HG02970 (cell line): ENCODE measurements around the gene N4BP2.

Experiments used
- ATAC-seq: cut with Tn5 transposase; IDR thresholded peaks from one replicate; pipeline ENCODE4 v1.9.1; 2021; ENCODE audit warnings: mild to moderate bottlenecking, moderate library complexity, moderate number of reproducible peaks; ENCODE audit not compliant: unreplicated experiment, low FRiP score

Gene N4BP2

DNA sequence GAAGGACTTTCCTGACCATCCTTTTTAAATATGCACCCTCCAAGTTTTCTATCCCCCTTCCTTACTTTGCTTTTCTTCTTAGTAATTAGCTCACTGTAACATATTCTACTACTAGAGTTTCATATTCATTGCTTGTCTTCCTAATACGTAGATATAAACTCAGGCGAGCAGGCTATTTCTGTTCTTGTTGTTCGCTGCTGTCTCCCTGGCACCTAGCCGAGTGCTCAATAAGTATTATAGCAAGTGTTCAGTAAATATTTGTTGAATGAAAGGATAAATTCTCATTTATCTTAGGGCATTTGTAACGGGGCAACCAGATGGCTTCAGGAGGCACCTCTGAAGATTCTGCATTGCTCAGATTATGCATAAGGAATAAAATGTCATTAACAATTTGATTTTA, 133.4 kb downstream of the N4BP2 start:
- ATAC-seq = no peak

DNA sequence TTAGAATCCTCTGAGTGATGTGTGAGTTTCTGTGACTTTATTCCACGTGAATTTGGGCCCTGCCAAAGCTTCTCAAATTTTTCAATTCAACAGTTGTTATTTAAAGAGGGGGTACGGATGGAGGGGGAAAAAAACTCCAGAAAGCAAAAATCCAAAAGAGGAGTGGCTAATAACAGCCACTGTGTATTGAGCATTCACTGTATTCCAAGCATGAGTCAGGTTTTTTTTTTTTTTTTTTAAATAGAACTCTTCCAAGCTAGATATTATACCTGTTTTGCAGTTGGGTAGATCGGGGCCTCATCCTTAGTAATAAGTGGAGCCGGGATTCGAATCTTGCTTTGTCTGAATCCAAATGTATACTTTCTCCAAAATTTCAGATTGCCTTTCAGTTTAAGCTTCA, 133.8 kb downstream of the N4BP2 start:
- ATAC-seq = no peak

DNA sequence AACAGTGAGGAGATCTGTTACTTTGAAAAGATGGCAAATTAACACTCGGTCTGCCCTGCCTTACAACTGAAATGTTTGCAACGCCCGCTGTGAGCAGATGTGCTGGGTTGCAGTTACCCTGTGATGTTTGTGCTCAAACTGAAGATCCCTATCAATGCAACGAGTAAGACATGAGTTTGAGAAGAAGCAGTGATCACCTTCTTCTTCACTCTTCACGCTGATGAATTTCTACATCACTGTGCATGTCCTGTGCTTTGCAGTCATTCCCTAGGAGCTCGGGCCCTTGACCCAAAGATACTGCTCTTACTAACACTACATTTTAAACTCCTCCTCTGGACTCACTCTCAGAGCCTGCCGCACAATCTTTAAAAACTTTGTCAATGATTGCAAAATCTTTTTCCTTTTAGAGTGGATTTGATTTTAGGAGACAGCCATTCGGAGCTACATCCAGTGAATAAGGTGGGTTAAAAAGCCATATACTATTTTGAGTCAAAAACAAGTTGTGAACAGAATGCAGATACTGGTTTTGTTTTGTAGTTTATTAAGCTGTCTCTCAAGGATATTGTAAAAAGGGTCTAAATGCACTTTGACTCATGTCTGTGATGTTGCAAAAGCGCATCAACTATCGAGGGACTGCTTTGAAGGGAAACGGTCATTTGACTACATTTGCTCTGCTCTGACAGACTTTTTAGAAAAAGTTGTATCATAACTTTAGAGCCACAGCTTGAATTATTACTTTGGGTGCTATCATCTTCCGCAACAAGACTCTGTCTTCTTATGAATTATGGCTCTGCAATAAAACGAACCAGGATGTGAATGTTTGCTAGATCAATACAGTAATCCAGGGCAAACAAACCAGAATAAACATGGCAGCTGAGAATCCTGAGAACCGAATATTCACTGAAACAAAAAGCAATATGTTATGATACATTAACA, 134.5 kb downstream of the N4BP2 start:
- no peak for ATAC-seq

DNA sequence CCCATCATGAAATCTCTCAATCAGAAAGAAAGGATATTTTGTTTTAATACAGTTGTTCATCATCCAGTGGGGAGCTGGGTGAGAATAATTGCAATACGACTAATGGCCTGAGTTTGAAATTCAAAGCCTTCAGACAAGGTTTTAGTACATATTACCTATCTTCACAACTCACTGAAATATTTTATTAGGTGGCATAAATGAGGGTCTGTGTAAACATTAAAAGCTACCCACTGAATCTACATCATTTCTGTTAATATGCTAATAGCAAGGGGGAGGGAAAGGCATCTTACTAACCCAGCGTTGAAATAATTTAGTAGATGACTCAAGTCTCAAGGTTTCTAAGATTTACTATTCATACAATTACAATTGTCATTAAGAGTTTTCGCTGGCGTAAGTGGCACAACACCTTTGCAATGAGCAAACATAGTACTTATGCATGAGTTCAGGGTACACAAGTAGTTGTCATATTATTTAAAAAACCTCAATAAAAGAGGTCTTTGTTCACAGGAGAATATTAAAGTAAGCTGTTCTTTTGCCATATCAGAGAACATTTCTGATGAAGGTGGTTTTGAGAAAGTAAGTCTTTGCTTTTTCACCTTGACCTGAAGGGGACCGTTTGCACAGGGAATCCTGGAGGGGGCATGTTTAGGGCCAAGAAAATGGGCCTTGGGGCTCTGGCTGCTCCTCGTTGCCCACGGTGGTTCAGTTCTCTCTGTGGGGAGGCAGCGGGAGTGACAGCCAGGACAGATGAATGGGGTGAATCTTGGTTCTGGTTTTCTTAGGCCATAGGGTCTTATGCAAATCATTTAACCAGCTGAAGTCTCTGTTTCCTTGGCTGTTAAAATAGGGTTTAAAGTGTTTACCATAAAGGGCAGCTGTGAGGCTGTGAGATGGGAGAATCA, 135.7 kb downstream of the N4BP2 start:
- ATAC-seq = no peak

DNA sequence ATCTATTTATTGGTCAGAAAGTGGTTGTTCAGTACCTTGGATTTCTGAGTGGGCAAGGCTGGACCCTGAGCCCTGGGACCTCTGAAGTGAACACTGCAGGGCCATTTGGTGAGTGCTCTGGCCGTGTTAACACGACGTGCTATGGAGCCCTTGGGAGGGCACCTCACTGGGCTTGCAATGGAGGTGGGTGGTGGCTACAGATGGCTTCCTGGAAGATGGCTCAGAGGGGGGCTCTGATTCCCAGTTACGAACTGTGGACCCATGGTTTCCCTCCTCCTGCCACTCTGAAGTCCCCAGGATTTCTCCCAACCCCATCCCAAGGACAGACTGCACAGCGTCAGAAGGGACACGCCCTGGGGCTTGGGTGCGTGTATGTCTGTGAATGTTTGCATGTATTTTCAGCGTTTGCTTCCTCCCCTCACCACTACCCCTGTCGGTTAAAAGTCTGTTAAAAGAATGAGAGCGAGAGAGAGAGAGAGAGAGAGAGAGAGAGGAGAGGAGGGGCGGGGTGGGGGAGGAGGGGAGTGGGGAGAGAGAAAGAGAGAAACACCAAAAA, 136.4 kb downstream of the N4BP2 start:
- no peak for ATAC-seq

DNA sequence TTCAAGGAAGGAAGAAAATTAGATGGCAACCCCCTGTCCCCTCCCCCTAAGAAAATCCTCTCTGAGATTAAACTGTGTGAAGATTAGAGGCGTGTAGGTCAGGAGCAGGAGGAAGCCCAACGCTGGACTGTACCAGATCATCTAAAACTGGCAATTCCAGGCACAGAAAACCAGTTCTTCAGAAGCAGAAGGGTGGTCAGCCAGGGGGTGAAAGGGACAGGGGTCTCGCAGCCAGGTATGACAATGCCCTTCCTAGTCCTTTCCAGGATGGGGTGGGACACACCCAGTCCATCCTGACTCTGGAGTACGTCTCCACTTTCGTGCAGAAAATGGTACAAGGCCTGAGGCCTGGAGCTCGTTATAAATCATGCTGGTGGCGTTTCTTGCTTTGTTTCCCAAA, 136.9 kb downstream of the N4BP2 start:
- no peak for ATAC-seq

DNA sequence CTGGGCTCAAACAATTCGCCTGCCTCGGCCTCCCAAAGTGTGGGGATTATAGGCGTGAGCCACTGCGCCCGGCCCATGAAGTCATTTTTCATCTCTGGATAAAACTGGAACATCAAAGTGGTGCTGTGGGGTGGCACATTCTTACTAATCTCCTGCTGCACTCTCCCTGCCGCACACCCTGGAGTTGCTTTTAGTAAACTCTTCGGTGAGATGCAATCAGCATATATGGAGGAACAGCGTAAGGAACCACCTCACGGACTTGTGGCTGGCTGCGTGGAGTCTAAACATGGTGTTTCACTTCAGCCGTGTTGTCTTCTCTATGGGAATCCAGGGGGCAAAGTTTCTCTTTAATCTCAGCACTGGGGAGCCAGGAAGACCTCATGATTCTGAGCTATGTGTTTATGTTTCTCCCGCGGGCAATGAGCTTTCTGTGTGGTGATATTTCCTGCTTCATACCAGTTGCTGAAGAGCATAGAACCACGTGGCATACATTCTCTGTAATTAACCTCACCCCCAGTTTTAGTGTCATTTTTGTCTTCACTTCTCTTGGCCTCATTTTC, 138.0 kb downstream of the N4BP2 start:
- ATAC-seq = no peak

DNA sequence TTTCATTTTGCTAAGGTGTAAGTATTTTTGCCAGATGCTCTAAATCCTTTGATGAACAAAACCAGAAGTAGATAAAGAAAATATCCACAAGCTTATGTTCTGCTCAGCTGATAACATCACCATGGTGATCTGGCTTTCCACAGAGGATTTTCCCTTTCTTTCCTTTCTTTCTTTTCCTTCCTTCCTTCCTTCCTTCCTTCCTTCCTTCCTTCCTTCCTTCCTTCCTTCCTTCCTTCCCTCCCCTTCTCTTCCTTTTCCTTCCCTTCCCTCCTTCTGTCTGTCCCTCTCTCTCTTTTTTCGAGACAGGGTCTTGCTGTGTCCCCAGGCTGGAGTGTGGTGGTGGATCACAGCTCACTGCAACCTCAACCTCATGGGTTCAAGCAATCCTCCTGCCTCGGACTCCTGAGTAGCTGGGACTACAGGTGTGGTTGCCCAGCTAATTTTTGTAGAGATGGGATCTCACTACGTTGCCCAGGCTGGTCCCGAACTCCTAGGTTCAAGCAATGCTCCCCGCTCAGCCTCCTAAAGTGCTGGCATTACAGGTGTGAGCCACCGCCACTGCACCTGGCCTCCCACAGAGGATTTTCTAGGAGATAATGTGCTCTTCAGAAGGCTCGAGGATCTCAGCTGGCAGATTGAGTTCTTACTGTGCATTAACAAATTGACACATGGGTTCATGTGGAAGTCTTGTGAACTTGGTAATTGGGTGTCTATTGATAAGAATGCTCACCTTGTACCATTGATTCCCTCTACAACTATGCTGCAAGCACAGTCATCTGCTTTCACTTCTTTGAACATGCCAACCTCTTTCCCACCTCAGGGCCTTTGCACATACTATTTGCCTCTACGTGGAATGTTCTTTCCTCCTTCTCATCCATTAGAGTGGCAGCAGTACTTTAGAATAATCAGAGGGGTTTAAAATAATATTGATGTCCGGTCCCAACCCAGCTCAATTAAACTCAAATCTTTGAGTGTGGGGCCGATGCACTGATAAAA, 138.8 kb downstream of the N4BP2 start:
- ATAC-seq = no peak

DNA sequence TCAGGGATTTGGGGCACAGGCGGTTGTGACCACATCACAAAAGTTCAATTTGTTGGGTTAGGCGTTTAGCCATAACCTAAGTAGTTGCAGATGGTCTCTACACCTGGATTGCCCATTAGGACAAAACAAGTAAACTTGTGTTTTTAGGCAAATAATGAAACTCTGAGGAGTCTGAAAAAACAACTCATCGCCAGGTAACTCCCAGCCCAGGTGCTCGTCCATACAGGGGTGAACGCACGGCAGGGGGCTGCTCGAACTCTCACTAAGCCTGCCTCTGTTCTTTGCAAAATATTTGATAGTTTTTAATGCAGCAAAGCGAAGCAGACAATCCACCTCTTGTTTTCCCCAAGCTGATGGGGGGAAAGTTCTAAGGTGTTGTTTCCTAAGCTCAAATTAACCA, 139.6 kb downstream of the N4BP2 start:
- ATAC-seq = no peak

DNA sequence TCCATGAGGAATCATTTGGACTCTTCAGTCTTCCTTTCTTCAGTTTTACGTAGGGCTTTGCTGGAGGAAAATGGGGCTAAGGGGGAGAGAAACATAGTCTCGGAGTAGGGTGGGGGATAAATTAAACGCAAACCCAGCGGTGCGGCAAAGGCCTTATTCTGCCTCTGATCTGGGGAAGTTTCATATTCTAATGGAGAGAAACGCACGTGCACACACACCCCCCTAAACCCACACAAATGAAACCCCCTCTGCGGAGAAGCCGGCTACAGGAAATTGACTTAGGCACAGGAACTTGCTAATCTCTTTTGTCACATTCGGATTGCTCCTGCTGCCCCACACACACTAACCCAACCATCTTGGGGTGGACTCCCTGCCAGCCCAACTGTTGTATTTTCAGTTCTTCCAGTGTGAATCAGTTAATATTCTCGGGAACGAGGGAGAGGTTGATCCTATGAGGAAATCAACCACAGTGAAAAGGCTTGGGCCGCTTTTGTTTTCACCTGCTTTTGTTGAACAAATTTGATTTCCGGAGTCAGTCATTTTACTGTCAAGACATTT, 140.2 kb downstream of the N4BP2 start, which contains the start of gene RHOH:
Gene RHOH (plus strand): TSS at position 308 of the 558 bp plus-strand sequence. CDS start 46,356 bp downstream, outside the sequence.
- ATAC-seq = no peak

DNA sequence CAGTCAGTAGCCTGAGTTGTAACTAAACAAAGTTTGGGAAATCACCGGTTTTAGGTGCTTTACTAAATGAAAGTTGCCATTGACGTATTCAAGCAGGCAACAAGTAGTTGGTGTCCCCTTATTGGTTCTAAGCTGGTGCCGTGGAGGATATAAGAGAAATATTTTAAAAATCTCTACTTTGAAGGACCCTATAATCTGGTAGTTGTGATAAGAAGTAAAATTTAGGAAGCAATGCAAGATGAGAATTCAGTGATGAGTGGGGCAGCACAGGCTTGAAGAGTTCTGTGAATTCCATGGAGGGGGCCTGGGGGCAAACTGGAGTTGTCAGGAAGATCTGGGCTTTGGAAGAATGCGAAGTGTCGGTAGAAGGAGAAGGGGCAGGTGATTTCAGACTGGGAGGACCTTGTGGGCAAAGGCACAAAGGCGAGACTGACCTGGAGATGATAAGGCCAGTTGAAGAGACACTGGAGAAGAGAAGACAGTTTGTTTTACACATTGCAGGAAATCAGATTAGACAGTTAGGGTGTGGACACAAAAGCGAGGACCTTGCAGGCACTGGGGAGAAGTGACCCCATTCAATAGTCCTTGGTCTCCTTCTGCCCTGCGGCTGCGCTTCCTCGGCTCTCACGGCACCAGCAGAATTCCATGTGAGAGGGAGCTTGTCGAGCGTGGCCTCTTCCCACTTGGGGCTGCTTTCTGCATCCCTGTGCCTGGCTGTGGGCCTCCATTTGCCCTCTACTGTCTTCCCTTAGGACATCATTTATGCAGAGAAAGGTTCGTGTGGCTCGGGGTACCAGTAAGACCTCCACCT, 141.4 kb downstream of the N4BP2 start:
- ATAC-seq = no peak

DNA sequence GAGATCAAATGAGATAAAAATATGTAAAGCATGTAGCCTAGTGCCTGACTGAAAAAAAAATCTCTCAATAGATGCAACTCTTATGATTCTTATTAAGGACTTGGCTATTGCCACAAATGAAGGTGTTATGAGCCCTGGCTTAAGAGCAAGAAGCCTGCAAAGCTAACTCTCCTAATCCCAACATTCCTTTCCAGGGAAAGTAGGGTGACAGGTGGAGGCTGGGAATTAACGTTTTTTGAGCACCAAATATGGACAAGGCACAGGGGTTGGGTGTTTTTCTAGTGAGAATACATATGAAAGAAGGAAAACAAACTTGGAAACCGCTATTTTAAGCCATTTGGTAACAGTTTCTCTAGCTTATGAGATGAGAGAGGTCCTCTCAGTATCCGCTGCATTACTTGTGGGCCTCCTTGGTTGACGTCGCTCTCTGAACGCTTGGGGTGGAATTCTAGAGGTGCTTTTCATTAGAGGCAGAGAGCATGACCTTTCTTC, 142.6 kb downstream of the N4BP2 start:
- ATAC-seq = no peak

DNA sequence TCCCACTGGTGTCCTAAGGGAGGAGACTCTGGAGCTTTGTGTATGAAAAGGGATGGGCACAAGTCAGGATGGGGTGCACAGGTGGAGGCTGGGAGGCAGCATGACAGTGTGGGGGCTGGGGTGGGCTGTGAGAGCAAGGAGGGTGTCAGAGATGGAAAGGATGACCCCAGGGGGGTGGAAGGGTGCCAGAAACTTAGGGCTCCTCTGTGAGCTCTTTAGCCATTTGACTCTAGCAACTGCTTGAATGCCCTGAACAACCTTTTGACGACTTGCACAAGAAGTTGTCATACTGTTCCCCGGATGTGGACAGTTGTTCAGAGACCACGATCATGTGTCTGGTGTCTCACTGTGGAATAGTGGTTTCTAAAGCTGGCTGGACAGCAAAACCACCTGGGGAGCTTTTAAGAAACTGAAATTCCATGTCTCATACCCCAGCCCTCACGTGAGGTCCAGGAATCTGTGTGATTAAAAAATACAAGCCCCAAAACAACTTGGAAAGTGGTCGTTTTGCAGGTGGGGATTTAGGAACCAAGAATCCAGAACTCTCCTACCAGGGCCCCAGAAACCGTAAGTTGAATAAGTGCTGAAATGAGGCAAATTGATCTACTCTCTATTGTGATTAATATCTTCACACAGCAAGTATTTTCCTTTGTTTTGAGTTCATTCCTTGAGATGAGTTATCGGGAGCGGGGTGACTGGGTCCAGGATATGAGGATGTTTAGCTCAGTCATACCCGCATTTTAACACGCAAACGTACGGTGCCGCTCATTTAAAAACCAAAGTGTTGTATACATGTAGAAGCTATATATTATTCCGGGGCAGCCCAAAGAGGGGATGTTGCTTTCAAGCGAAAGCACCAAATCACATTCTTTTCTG, 143.6 kb downstream of the N4BP2 start:
- no peak for ATAC-seq

DNA sequence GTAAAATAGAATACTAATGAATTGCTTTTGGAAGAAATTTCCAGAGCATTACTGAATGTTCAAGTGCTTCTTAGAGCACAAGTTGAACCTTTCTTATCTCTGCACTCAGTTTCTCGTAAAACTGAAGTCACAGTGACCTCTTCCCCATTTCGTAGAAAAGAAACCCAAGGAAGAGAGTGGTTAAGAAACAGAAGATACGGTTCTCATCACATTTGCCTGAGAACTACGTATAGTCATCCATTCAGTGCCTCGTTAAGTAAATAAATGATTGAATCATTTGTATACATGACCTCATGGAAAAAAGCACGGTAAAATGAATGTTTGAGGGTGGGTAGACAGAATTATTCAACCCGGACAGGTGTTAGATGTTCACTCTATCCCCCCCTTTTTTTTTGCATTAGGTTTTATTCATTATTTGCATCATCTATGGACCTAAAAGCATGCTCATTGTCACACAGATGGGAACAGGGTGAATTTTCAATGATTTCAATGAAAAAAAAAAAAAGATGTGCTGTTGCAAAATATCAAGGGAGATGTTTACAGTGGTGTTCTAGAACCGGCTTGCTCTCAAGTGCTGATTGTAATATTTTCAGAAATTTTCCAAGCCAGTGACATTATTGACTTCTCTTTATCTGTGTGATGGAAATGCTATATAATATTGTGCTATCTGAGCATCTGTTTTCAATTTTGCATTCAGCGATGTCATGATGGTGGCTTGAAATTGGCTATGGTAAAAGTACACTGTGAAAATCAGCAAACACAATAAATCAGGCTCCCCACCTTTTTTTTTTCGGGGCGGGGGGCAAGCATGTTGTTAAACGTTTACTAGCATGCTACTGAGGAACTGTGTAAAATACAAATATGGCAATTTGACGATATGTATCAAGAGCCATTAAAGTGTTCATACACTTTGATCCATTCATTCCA, 144.5 kb downstream of the N4BP2 start:
- ATAC-seq = no peak

DNA sequence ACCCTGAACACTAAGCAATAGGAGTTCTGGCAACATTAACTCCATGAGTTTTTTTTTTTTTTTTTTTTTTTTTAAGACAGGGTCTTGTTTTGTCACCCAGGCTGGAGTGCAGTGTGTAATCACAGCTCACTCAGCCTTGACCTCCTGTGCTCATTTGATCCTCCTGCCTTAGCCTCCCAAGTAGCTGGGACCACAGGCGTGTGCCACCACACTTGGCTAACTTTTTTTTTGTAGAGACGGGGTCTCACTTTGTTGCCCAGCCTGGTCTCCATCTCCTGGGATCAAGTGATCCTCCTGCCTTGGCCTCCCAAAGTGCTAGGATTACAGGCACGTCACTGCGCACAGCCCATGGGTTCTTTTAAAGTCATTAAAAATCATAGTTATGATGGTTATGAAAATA, 145.2 kb downstream of the N4BP2 start:
- ATAC-seq = no peak

DNA sequence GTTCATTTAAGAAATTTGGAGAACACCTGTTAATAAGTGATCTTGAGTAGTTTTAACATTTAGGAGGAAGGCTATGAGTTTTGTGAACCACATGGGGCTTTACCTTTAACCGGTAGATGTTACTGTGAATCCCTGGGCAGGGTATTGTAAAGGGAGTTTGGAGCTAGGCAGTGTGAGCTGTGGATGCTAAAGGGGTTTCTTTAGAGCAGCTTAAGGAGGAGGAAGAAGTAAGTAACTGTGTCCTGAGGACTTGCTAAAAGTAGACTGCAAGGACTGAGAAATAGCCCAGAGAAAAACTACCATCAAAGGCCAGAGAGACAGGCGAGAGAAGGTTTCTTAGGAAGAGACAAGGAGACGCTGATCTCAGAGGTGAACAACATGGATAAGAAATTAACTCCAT, 145.8 kb downstream of the N4BP2 start:
- ATAC-seq = no peak
